HG03139 (cell line): Measurements from ENCODE around the gene DNAH14.

ENCODE experiments used
- ATAC-seq: cut with Tn5 transposase; IDR thresholded peaks from one replicate; pipeline ENCODE4 v1.9.1; 2021; ENCODE audit not compliant: unreplicated experiment

Gene DNAH14

GRCh38 chr1:225445639-225446594, 516.4 kb downstream of the DNAH14 start:
- no peak for ATAC-seq

- no peak for ATAC-seq
Measured at GRCh38 chr1:225446595-225446960, 517.1 kb downstream of the DNAH14 start.

GRCh38 chr1:225446981-225447615, 517.6 kb downstream of the DNAH14 start:
- ATAC-seq, result no peak

GRCh38 chr1:225447650-225448089, 518.2 kb downstream of the DNAH14 start:
- ATAC-seq, result no peak

- ATAC-seq, result no peak
Measured at GRCh38 chr1:225448146-225448805, 518.8 kb downstream of the DNAH14 start.
